GM12878 (cell line): ENCODE measurements around the gene MAMLD1. TPM values are rescaled to one million over a fixed set of nuclear protein-coding genes. Genes with fewer than 3 reads are reported as not detected.

Experiments
- ATAC-seq: fragments of 200-7000 bp; cut with Tn5 transposase; 3 replicates; pipeline ENCODE4 v1.9.1; 2020; ENCODE audit warnings: mild to moderate bottlenecking, moderate library complexity
- BruUV-seq: library from RNA; stranded (reverse); fragments of 400-500 nt; replicated peaks from 2 replicates; lab custom pipeline; 2021; lab: Mats Ljungman, UMichigan
- CTCF ChIA-PET: fragments of 300-600 bp; sonication (Branson Sonifier 250); formaldehyde crosslinking; extraction: SDS; loops from one replicate; lab custom pipeline; 2021; ENCODE audit warnings: inconsistent platforms; lab: Yijun Ruan, JAX
- POLR2A ChIA-PET: fragments of 350-600 bp; formaldehyde crosslinking; extraction: SDS; loops from one replicate; lab custom pipeline; 2021; ENCODE audit warnings: inconsistent platforms; lab: Charles Lee
- RAD21 ChIA-PET: fragments of 300-600 bp; sonication (Branson Sonifier 250); formaldehyde crosslinking; loops from one replicate; lab custom pipeline; 2023; ENCODE audit warnings: antibody characterized with exemption; ENCODE audit not compliant: unreplicated experiment; lab: Charles Lee
- SMC1A ChIA-PET: fragments of 300-600 bp; sonication (Branson Sonifier 250); formaldehyde crosslinking; loops from one replicate; lab custom pipeline; 2023; ENCODE audit not compliant: unreplicated experiment, uncharacterized antibody; lab: Charles Lee
- DNase-seq: peaks from one replicate; pipeline ENCODE4 v3.0.0-alpha.2; 2011; ENCODE audit warnings: low read depth, low spot score
- FAIRE-seq: peaks from 3 replicates; lab custom pipeline; 2011; peaks lifted over from hg19 to GRCh38; lab: Jason Lieb, UNC
- H2AFZ ChIP-seq: 2 replicates; pipeline ENCODE4 v1.6.0; 2011; ENCODE audit warnings: low read depth, low read length, control low read depth; ENCODE audit not compliant: control insufficient read depth
- H3K27ac ChIP-seq: 2 replicates; pipeline ENCODE4 v1.5.1; 2011; ENCODE audit warnings: control low read depth; ENCODE audit not compliant: control insufficient read depth, insufficient read depth
- H3K27me3 ChIP-seq, 2 experiments: replicated peaks in 1 of 2; 2 replicates each; pipeline versions ENCODE4 v1.6.0 to v1.6.1; 2011; ENCODE audit warnings: low read length in 1 of 2; ENCODE audit not compliant: control insufficient read depth in 2 of 2, insufficient read depth in 2 of 2
- H3K36me3 ChIP-seq, 2 experiments: 2 replicates each; pipeline ENCODE4 v1.5.1; 2011; ENCODE audit warnings: low read length in 1 of 2; ENCODE audit not compliant: control insufficient read depth in 2 of 2, insufficient read depth in 2 of 2
- H3K4me1 ChIP-seq: 2 replicates; pipeline ENCODE4 v1.6.1; 2011; ENCODE audit warnings: mild to moderate bottlenecking, low read length, moderate library complexity, mixed read lengths; ENCODE audit not compliant: control insufficient read depth, insufficient read depth
- H3K4me2 ChIP-seq: 2 replicates; pipeline ENCODE4 v1.6.0; 2011; ENCODE audit warnings: control low read depth; ENCODE audit not compliant: control insufficient read depth, insufficient read depth
- H3K4me3 ChIP-seq: fragments of 200-600 bp; sonication (generic); 2 replicates; pipeline ENCODE4 v1.5.1; 2016
- H3K79me2 ChIP-seq: 2 replicates; pipeline ENCODE4 v1.6.0; 2011; ENCODE audit warnings: low read length; ENCODE audit not compliant: control insufficient read depth, insufficient read depth
- H3K9ac ChIP-seq: 2 replicates; pipeline ENCODE4 v1.8.0; 2011; ENCODE audit warnings: low read length, control low read depth, mixed read lengths; ENCODE audit not compliant: control insufficient read depth, insufficient read depth
- H3K9me3 ChIP-seq: replicated peaks from 3 replicates; pipeline ENCODE4 v1.5.1; 2011; ENCODE audit warnings: mild to moderate bottlenecking, low read length; ENCODE audit not compliant: control insufficient read depth, insufficient read depth
- H4K20me1 ChIP-seq: 2 replicates; pipeline ENCODE4 v1.6.0; 2011; ENCODE audit not compliant: control insufficient read depth, insufficient read depth
- CUX1 ChIP-seq: IDR thresholded peaks from 2 replicates; pipeline ENCODE4 v1.6.1; 2012; ENCODE audit warnings: improper control_type of control experiment, low read depth, low read length; ENCODE audit not compliant: insufficient replicate concordance
- E2F4 ChIP-seq: IDR thresholded peaks from 2 replicates; pipeline ENCODE4 v1.6.1; 2012; ENCODE audit warnings: low read depth, low read length, improper control_type of control experiment
- FOXK2 ChIP-seq: fragments of 450-650 bp; IDR thresholded peaks from 2 replicates; pipeline ENCODE4 v1.6.1; 2017; ENCODE audit warnings: mild to moderate bottlenecking, moderate library complexity
- JUNB ChIP-seq: IDR thresholded peaks from 2 replicates; pipeline ENCODE4 v1.6.1; 2016; ENCODE audit warnings: antibody characterized with exemption, mild to moderate bottlenecking
- JUND ChIP-seq: IDR thresholded peaks from 2 replicates; pipeline ENCODE4 v1.6.1; 2012; ENCODE audit warnings: low read depth, mild to moderate bottlenecking, low read length, improper control_type of control experiment, moderate library complexity
- RAD51 ChIP-seq: fragments of 450-650 bp; IDR thresholded peaks from 2 replicates; pipeline ENCODE4 v1.6.1; 2016; ENCODE audit warnings: moderate library complexity, mild to moderate bottlenecking, inconsistent platforms
- RB1 ChIP-seq: fragments of 450-650 bp; formaldehyde crosslinking; IDR thresholded peaks from 2 replicates; pipeline ENCODE4 v1.6.1; 2017; ENCODE audit warnings: mild to moderate bottlenecking, borderline replicate concordance
- RUNX3 ChIP-seq: IDR thresholded peaks from 2 replicates; pipeline ENCODE4 v1.6.1; 2012; ENCODE audit warnings: low read length, inconsistent platforms
- YY1 ChIP-seq: IDR thresholded peaks from 2 replicates; pipeline ENCODE4 v1.6.1; 2011; ENCODE audit warnings: low read depth, mild to moderate bottlenecking, low read length
- ZNF384 ChIP-seq: IDR thresholded peaks from 2 replicates; pipeline ENCODE4 v1.6.1; 2012; ENCODE audit warnings: low read depth, mild to moderate bottlenecking, low read length, improper control_type of control experiment, borderline replicate concordance
- WGBS: methylation state at CpG from one replicate; pipeline ENCODE4 v1.1.6; 2016; ENCODE audit warnings: low lambda C conversion rate; ENCODE audit not compliant: insufficient replicate concordance, insufficient coverage; ENCODE audit errors: missing lambda C conversion rate; 5-methylcytosine and 5-hydroxymethylcytosine counted together
- in situ Hi-C: fragments of 300-500 bp; cut with MboI; formaldehyde crosslinking; loops from 9 replicates; pipeline ENCODE4 v1.14.3; 2018; ENCODE audit warnings: mixed read lengths
- intact Hi-C: fragments of 100-400 bp; cut with micrococcal nuclease; formaldehyde crosslinking; loops from one replicate; pipeline ENCODE4 v1.14.2; 2022; ENCODE audit not compliant: unreplicated experiment
- polyA plus RNA-seq, 11 experiments: library from polyadenylated mRNA; depleted of rRNA in 4 of 11; unstranded in 6 of 11; stranded (reverse) in 5 of 11; fragments of >200 nt; fragmentation: Nextera tagmentation in 4 of 11; fragmentation: Illumina TruSeq in 1 of 11; extraction: Ambion mirVana in 4 of 11; extraction: Trizol in 1 of 11; gene quantifications; 1 replicate in 1 of 11; 2 replicates in 10 of 11; pipeline versions ENCODE4 v1.2.1 to v1.2.3, GENCODE V29; 2011 to 2016; ENCODE audit warnings: inconsistent platforms in 2 of 11, missing spikeins in 2 of 11, low read depth in 1 of 11
- total RNA-seq, 4 experiments: library from RNA; depleted of rRNA in 3 of 4; stranded (reverse); fragments of >200 nt in 3 of 4; fragmentation: Illumina TruSeq in 1 of 4; extraction: Trizol in 1 of 4; gene quantifications; 2 replicates each; pipeline versions ENCODE4 v1.2.1 to v1.2.3, GENCODE V29; 2013 to 2021

The MAMLD1 gene
- total and polyA plus RNA-seq, 10 of the 15 experiments (the other 5 are each of a cell fraction or from before 2014, with no cell fraction given) = 0.03 to 0.05 TPM; not detected in 8

GRCh38 chrX:150355913-150356312, 7.2 kb upstream of the MAMLD1 start:
- FAIRE-seq = no peak
- CTCF ChIA-PET = no interaction called here
- in situ Hi-C loops = no loop called here

More at GRCh38 chrX:150355913-150356312, 7.2 kb upstream of the MAMLD1 start:
- H3K79me2 ChIP-seq = no peaks in the 10 kb centered on the region
- H3K9ac ChIP-seq = no peak overlapping the region
- H3K9me3 ChIP-seq = no peaks in the 10 kb centered on the region; the same call in 2 of the 3 replicates
- TF ChIP-seq YY1 (no peak), E2F4 (no peak), JUND (no peak), FOXK2 (no peak), RUNX3 (no peak), CUX1 (no peak), ZNF384 (no peak), RAD51 (no peak), JUNB (no peak), RB1 (no peak)
- H2AFZ ChIP-seq = no peak overlapping the region
- no peaks in the 10 kb centered on the region for H3K4me1 ChIP-seq
- no peaks in the 10 kb centered on the region; a peak in 3 of 4 replicates for H3K27me3 ChIP-seq
- ChIA-PET POLR2A (no interaction called here), SMC1A (no interaction called here), RAD21 (no interaction called here)
- no peaks in the 10 kb centered on the region for H3K36me3 ChIP-seq
- no peaks in the 10 kb centered on the region for H4K20me1 ChIP-seq
- no peak overlapping the region for H3K4me2 ChIP-seq
- ATAC-seq (no peak), DNase-seq (no peak)
- BruUV-seq = no TSS peak
- WGBS = 22% methylated on average over 3 of the region's 3 CpGs
- intact Hi-C loops = no loop called here
- H3K4me3 ChIP-seq = no peak overlapping the region
- no peak overlapping the region for H3K27ac ChIP-seq
